Fibroblast of skin of left biceps (primary cell): Measurements from ENCODE around the gene KRTAP9-8.
"Not testable (repeated sequence)": the region's sequence is repeated elsewhere in the genome, so short reads cannot be mapped to it uniquely, and the experiment has no call there.

ENCODE experiments used
- DNase-seq, 2 experiments: peaks; one replicate each; pipeline ENCODE4 v3.0.0-alpha.2; 2013; ENCODE audit warnings: low read depth in 2 of 2

Gene KRTAP9-8, protein sequence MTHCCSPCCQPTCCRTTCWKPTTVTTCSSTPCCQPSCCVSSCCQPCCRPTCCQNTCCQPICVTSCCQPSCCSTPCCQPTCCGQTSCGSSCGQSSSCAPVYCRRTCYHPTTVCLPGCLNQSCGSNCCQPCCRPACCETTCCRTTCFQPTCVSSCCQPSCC

GRCh38 chr17:41237949-41238437, at the start of gene KRTAP9-8:
TSS of gene KRTAP9-8 (plus strand) at chr17:41237999. CDS start at chr17:41238052, 53 bp downstream.
- not testable (repeated sequence) for DNase-seq

- DNase-seq: not testable (repeated sequence)
These were observed 47.9 kb upstream of the KRTAP9-8 start, which contains the start of gene KRTAP9-1 for GRCh38 chr17:41189837-41190318. TSS of gene KRTAP9-1 (plus strand) at chr17:41189887. CDS start at chr17:41189887, 0 bp downstream.

DNA sequence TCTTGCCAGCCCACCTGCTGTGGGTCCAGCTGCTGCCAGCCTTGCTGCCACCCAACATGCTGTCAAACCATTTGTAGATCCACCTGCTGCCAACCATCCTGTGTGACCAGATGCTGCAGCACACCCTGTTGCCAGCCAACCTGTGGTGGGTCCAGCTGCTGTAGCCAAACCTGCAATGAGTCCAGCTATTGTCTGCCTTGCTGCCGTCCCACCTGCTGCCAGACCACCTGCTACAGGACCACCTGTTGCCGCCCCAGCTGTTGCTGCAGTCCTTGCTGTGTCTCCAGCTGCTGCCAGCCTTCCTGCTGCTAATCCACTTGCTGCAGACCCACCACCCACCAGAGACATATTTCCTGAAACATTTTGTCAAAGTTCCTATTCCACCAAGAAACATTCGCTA, 47.5 kb upstream of the KRTAP9-8 start:
- no peak for DNase-seq

DNA sequence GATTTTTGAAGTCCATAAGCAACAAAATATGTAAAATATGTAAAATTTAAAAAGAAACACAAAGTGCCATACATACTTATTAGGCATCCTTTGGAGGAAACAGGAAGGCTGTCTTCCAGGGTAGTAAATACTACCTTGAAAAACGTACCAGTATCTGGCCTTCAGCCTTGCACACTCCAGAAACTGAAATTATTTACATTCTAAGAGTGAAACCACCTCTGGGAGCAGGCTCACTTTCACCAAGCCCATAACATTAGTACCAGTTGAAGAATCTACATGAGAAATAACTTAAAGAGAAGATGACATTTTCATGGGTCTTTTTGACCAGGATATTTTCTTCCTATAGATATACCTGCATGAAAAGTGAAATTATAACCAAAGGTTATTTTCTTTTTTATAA, 41.7 kb upstream of the KRTAP9-8 start:
- no peak for DNase-seq

GRCh38 chr17:41199421-41200078, 38.2 kb upstream of the KRTAP9-8 start:
- no peak for DNase-seq

DNA sequence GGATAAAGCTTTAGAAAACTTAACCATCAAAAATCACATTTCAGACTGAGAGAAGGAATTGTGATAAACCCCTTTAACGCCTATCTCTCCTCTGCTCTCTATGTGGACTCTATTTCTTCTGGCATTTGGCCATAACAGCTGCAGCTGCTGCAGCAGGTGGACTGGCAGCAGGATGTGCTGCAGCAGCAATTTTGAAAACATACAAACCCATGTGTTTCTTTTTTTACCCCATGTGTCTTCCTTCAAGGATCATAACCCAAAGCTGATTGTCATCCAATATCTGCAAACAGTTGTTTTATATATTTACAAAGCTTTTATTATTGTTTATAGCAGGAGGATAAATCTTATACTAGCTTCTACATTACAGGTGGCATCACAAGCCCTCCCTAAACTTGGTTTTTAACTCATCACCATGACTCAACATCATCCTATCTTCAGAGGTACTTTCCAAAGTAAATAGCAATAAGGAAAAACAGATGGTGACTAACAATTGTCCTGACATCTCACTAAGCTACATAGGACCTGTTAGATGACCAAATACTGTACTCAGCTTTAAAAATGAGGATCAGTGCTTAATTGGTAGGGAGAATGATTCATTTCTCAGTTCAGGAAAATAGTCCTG, 25.8 kb upstream of the KRTAP9-8 start:
- no peak for DNase-seq

DNA sequence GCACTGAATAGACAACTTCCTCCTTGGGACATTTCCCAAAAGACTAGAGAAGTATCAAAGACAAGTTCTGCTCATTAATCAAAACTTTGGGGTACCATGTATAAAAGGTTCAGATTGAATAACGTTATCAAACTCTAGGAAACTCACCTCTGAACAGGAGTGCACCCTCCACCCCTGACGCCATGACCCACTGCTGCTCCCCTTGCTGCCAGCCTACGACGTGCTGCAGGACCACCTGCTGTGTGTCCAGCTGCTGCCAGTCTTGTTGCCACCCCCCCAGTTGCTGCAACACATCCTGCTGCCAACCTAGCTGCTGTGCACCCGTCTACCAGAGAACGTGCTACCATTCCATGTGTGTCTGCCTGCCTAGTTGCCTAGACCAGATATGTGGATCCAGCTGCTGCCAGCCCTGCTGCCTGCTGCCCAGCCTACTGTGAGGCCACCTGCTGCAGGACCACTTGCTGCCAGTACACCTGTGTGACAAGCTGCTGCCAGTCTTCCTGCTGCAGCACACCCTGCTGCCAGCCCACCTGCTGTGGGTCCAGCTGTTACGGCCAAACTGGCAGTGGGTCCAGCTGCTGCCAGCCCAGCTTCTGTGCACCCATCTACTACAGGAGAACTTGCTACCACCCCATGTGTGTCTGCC, 25.2 kb upstream of the KRTAP9-8 start:
- DNase-seq: no peak

- DNase-seq: no peak
These were observed 22.1 kb upstream of the KRTAP9-8 start for GRCh38 chr17:41215681-41216080.

- DNase-seq: no peak
These were observed 14.0 kb upstream of the KRTAP9-8 start for GRCh38 chr17:41223821-41224220.

DNA sequence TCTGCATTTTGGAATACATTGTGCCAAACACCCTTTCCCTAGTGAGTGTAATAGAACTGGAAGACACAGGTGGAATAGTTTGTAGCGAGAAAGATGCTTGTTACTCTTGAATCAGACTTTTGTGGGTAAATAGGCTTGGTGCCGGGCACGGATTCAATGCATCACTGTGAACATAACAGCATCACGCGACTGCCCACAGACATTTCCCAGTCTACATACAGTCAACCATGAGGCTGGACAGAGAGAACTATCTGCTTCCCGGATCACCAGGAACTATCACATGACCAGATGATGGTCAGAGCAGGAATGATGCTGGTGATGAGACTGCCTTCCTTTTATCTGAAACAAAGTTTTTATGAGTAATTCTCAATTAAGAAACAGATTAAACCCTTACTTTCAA, 11.7 kb upstream of the KRTAP9-8 start:
- DNase-seq: no peak

GRCh38 chr17:41226598-41227095, 11.2 kb upstream of the KRTAP9-8 start, which contains the start of gene KRTAP9-2:
TSS of gene KRTAP9-2 (plus strand) at chr17:41226648. CDS start at chr17:41226655, 7 bp downstream.
- not testable (repeated sequence) for DNase-seq

DNA sequence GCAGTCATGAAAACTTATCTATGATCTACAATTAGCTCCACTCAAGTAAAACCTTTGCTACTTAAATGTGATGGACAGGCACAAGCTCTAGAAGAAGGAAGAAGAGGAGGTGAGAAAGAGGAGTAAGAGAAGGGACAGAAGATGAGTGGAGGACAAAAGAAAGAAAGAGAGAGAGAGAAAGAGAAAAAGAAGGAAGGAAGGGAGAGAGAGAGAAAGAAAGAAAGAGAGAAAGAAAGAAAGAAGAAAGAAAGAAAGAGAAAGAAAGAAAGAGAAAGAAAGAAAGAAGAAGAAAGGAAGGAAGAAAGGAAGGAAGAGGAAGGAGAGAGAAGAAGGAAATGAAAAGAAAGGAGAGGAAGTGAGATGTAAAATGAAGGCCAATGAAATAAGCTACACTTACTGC, 7.7 kb upstream of the KRTAP9-8 start:
- no peak for DNase-seq

GRCh38 chr17:41231731-41232130, 6.1 kb upstream of the KRTAP9-8 start:
- DNase-seq: no peak

DNA sequence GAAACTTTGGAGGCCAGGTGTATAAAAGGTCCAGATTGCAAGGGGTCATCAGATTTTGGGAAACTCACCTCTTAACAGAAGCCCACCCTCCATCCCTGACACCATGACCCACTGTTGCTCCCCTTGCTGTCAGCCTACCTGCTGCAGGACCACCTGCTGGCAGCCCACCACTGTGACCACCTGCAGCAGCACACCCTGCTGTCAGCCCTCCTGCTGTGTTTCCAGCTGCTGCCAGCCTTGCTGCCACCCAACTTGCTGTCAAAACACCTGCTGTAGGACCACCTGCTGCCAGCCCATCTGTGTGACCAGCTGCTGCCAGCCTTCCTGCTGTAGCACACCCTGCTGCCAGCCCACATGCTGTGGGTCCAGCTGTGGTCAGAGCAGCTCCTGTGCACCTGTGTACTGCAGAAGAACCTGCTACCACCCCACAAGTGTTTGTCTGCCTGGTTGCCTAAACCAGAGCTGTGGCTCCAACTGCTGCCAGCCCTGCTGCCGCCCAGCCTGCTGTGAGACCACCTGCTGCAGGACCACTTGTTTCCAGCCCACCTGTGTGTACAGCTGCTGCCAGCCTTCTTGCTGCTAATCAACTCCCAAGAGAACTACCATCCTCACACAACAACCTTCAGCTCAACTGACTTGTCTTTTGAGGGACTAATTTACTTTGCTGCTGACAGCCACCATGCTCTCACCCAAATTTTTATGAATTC, 5.2 kb upstream of the KRTAP9-8 start, which contains the start of gene KRTAP9-3:
KRTAP9-3 (plus strand) TSS at position 51 of the 707 bp plus-strand sequence; CDS start at position 104, 53 bp downstream.
- DNase-seq: not testable (repeated sequence)

GRCh38 chr17:41237116-41237515, 683 bp upstream of the KRTAP9-8 start:
- not testable (repeated sequence) for DNase-seq

- DNase-seq: not testable (repeated sequence)
These were observed 9.4 kb downstream of the KRTAP9-8 start for GRCh38 chr17:41246995-41247787.

GRCh38 chr17:41249637-41250240, 11.9 kb downstream of the KRTAP9-8 start, which contains the start of gene KRTAP9-4:
TSS of gene KRTAP9-4 (plus strand) at chr17:41249687. CDS start at chr17:41249721, 34 bp downstream.
- DNase-seq: not testable (repeated sequence)

DNA sequence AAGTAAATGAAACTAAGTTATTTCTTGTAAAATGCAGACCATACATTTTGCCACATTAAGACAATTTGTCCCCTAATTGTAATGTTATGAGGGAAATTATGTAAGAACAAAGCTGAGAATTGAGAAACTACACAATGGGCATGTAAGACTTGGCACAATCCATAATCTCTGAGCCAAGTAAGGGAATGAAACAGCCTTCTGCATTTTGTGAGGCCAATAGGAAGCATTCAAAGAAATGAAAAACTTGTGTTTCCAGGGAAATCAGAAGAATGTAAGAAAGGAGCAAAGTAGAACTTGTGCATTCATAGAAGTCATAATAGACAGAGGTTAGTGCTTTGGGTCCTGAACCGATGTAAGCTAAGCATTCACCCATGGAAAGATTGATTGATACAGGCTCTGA, 13.5 kb downstream of the KRTAP9-8 start:
- DNase-seq: no peak

- DNase-seq: no peak
These were observed 17.1 kb downstream of the KRTAP9-8 start for GRCh38 chr17:41254861-41255260.
